ENCODE results near the gene TRIM43B.
"Not testable (repeated sequence)": the region's sequence is repeated elsewhere in the genome, so short reads cannot be mapped to it uniquely, and the experiment has no call there.

TRIM43B gene

DNA sequence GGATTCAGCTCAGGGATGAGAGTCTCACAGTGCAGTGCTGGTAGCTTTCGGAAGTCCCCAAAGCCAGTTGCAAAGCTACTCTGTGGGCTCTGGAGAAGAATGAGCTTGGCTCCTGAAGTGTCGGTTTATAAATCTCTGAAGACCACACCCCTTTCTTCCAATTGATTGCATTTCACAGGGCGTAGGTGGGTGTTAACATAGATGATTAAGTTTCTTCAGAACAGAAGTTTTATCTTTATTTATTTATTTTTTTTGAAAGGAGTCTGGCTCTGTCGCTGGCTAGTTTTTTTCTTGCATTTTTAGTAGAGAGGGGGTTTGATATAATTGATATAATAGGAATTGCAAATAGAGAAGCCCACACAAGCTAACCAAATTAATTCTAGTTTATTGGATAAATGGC lies at the start of gene TRIM43B:
TSS of gene TRIM43B (minus strand) at position 101 of the 400 bp plus-strand sequence. CDS start 2,040 bp downstream, outside the sequence.
- DNase-seq (ENCODE audit: low spot score), result not testable (repeated sequence)

DNA sequence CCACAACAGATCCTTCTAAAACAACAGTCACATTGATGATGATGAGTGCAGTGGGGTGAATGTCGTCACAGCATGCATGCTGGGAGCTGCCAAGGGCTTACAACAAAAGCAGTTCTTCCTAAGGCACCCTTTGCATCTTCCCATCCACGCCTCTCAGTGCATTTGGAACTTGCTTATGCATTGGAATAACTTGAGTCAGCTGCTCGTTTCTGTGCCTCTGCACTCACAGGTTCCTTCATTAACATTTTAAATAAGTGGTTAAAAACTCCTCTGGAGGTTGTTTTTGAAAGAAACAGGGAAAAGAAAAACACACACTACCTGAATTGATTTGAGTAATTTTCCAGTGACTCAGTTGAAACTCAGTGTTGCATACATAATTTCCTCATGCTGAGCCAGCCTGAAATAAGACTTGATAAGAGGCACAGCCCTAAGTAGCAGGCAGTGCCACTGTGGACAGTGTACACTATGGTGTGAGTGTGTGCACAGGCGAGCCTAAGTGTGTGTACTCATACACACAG lies 46.8 kb upstream of the TRIM43B start:
- no peak for DNase-seq (ENCODE audit: low spot score)

DNA sequence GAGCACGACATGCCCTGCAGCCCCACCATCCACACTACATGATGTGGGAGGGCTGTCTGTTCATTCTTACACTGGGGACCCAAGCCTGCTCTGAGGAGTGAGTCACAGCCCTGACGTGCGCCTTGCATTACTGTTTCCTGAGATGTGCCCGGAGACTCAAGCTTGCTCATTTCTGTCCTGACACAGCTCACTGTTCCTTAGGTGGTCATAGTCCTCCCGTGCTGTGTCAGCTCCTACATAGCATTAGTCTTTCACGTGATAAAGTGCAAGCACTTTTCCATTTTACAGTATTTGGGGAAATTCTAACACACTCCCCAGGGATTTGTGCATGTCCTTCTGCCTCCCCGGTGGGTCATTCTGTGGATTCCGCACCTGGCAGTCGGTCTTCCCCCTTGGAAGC lies 46.2 kb upstream of the TRIM43B start:
- peak; percentile 68 for DNase-seq (ENCODE audit: low spot score)

GRCh38 chr2:95526360-95527341 lies 42.1 kb upstream of the TRIM43B start:
- DNase-seq (ENCODE audit: low spot score), result peak; percentile 82

GRCh38 chr2:95525294-95526035 lies 40.9 kb upstream of the TRIM43B start:
- DNase-seq (ENCODE audit: low spot score), result no peak

- no peak for DNase-seq (ENCODE audit: low spot score)
These were observed 39.6 kb upstream of the TRIM43B start for GRCh38 chr2:95524195-95524594.

DNA sequence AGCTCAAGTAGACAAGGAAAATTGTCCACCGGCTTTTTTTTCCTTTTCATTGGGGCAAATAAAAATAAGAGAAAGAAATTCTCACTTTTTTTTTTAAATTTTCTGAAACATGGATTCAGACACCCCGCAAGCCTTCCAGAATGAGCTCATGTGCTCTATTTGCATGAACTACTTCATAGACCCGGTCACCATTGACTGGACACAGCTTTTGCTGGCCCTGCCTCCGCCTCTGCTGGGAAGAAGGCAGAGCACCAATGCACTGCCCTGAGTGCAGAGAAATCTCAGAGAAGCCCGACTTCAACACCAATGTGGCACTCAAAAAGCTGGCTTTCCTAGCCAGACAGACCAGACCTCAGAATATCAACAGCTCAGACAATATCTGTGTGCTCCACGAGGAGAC lies 30.2 kb upstream of the TRIM43B start:
- DNase-seq (ENCODE audit: low spot score), result peak; percentile 9

DNA sequence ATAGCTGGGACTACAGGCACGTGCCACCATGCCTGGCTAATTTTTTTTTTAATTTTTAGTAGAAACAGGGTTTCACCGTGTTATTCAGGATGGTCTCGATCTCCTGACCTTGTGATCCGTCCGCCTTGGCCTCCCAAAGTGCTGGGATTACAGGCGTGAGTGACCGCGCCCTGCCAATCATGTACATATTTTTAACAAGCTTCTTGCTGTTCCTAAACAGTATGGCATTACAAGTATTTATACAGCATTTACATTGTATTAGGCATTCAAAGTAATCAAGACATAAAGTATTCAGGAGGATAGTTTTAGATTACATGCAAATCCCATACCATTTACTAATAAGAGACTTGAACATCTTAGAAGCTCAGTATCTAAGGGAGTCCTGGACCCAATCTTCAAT lies 29.7 kb upstream of the TRIM43B start:
- DNase-seq (ENCODE audit: low spot score), result not testable (repeated sequence)

DNA sequence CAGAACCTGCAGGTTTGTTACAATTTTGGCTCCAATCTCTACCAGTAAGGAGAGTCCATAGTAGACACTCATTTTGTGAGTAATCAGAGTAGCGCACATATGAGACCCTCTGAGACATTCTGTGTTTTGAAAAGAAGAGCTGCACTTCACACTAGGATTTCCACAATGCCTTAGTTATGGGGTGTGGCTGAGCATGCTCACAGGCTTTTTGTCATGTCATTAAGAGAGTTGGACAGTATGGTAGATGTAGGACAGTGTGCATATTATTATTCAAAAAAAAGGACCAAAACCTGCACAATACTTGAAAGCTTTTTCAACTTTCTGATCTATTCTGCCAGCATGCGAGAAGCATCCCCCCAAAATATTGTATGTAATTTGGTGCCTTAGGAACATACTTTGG lies 24.9 kb upstream of the TRIM43B start:
- DNase-seq (ENCODE audit: low spot score), result no peak

DNA sequence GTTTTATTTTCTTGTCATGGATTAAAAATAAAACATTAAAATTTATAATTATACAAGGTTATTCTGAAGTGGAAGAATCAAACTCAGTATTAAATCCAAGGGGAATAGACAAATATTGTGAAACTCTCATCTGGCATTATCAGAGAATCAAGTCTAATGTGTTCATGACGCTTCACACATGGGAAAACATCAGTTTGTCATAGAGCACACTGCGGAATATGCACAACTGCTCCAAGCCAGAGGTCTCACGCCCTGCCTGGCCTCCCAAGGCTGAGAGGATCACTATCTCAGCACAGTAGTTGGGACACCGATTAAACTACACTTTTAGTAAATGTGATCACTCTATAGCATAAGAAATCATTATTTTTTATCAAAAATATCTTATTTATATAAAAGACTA lies 20.7 kb upstream of the TRIM43B start:
- DNase-seq (ENCODE audit: low spot score), result no peak

GRCh38 chr2:95500854-95501253 lies 16.3 kb upstream of the TRIM43B start:
- no peak for DNase-seq (ENCODE audit: low spot score)

DNA sequence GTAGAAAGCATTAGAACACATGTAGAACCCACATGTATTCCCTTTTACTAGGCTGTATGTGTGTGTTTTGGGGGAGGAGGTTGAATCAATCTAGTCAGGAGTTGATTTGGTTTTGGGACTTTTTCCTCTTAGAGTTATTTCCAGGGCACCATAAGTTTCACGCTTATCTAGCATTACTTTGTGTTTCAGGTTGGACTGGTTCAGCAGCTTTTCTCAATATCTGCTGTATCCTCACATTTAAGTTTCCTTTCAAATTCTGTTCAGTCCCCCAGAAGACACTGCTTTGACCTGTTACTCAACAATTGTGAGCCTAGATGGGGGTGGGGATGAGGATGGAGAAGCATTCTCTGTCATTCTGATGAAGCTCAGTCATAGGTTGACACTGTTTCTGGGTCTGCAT lies 7.5 kb upstream of the TRIM43B start:
- not testable (repeated sequence) for DNase-seq (ENCODE audit: low spot score)

GRCh38 chr2:95475025-95475424 lies 9.5 kb downstream of the TRIM43B start:
- not testable (repeated sequence) for DNase-seq (ENCODE audit: low spot score)

- not testable (repeated sequence) for DNase-seq (ENCODE audit: low spot score)
These were observed 16.6 kb downstream of the TRIM43B start for GRCh38 chr2:95467984-95468383.

DNA sequence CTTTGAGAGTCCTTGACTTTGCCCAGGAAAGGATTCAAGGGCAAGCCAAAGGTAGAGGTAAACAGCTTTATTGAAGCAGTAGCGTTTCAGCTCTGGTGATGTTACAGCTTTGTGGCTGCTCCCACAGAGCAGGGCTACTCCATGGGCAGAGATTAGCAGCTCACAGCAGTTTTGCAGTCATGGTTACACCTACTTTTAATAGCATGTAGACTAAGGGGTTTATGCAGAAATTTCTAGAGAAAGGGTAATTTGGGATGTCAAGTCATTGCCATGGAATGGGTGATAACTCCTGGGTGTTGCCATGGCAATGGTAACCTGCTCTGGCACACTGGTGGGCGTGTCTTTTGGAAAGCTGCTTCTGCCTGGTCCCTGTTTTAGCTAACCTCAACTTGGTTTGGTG lies 18.0 kb downstream of the TRIM43B start:
- not testable (repeated sequence) for DNase-seq (ENCODE audit: low spot score)

DNA sequence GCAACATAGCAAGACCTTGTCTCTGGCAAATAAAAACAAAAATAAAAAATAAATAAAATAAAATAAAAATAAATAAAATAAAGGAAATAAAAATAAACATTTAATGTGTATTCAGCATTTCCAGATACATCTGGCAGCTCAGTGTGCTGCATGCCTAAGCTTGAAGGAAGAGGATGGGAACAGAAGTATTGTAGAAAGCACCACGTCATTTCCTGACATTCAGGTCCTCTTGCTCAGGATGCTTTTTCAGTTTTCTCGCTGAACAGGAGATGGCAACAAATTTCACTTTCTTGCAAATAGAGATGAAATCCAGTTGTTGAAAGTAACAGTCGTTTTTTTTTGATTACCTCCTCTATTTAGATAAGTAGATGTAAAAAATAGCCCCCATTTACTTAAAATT lies 21.3 kb downstream of the TRIM43B start:
- DNase-seq (ENCODE audit: low spot score), result not testable (repeated sequence)

GRCh38 chr2:95445317-95445716 lies 39.2 kb downstream of the TRIM43B start:
- DNase-seq (ENCODE audit: low spot score), result not testable (repeated sequence)

- DNase-seq (ENCODE audit: low spot score), result not testable (repeated sequence)
These were observed 42.0 kb downstream of the TRIM43B start for GRCh38 chr2:95442474-95443099.

DNA sequence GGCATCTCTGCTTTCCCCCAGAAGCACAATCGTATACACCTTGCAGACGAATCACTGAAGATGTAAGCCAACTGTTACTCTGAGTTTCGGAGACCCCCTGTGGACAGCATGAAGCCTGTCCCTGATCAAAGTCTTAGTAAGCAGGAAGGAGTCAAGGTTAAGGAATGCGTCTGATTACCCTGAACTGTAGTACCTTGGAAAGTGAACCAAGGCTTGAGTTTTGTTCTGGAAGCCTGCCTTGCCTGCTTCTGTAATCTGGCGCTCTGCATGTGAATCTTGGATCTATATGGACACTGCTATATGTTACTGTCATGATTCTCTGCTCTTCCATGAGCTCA lies 48.7 kb downstream of the TRIM43B start:
- not testable (repeated sequence) for DNase-seq (ENCODE audit: low spot score)

GRCh38 chr2:95435162-95435871 lies 49.2 kb downstream of the TRIM43B start:
- not testable (repeated sequence) for DNase-seq (ENCODE audit: low spot score)

DNA sequence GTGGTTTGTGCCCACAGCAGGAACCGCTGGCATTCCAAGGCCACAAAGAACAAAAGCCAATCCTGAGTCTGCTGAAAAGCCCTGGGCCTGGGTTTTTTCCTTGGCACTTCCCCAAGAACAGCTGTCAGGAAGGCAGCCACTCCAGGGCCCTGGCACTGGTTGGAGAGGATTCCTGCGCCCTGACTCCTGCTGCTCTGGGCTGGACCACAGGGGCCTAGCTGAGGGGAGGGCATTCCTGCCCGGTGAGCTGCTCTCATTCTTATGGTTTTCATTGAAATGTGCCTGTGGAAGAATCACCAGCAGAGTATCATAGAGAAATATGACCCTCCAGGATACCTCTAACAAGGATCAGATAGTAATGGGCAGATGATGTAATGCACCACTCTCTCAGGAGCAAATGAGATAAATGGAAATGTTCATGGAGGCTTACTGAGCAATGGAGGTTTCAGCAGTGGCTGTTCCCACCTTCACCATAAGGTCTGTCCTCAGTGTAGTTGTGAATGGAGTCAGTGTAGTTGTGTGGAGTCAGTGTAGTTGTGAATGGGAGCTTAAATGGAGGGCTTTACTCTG lies 50.0 kb downstream of the TRIM43B start:
- not testable (repeated sequence) for DNase-seq (ENCODE audit: low spot score)

All from AG20443 (cell line).